Kasumi-1 (cell line): ENCODE results near the gene ARL16.

Experiments
- DNase-seq, 2 experiments: peaks; one replicate each; lab custom pipeline; 2025; lab: John Stamatoyannopoulos, UW

ARL16 gene

DNA sequence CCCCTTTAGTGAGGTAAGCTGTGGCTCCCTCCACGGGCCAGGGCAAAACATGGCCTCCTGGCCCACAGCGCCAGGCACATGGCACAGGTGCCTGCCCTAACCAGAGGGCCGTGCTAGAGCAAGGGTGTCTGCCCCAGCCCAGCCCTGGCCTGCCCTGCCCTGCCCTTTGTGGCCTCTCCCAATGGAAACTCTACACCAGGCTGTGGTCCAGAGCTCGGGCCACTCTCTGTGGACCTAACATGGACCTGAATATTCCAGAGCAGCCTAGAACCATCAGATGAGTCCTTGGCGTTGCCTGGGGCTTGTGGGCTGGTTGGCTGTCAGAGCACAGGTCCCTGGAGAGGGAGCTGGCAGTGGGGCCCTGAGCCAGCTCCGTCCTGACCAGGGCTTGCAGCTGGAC, 11.6 kb upstream of the ARL16 start:
- no peak for DNase-seq

DNA sequence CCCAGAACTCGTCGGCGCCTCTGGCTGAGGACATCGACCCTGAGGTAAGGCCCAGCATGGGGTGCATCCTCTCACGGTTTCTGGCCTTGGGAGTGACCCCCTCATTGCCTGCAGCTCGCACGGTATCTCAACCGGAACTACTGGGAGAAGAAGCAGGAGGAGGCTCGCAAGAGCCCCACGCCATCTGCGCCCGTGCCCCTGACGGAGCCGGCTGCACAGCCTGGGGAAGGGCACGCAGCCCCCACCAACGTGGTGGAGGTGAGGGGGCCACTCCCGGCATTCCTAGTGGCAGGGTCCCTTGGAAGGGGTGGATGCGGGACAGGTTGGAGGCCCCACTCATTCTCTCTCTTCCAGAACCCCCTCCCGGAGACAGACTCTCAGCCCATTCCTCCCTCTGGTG, 11.2 kb upstream of the ARL16 start:
- no peak for DNase-seq

DNA sequence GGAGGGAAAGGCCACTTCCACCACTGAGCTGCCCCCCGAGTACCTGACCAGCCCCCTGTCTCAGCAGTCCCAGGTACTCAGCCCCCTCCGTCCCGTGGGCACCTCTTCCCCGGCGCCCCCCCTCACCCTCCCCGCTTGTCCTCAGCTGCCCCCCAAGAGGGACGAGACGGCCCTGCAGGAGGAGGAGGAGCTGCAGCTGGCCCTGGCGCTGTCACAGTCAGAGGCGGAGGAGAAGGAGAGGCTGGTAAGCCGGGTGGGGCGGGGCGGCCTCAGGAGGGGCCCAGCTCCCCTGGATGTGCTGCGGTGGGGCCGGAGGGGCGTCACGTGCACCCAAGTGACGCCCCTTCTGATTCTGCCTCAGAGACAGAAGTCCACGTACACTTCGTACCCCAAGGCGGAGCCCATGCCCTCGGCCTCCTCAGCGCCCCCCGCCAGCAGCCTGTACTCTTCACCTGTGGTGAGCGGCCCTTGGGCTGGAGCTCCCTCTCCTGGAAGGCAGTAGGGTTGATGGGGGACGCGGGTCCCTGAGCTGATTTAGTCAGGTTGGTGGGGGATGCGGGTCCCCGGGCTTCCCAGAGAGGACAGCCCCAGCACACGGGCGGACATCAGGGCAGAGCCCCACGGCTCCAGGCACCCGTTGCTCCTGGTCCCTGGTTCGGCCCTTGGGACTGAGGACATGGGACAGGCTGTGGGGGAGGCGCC, 10.1 kb upstream of the ARL16 start:
- DNase-seq: no peak

DNA sequence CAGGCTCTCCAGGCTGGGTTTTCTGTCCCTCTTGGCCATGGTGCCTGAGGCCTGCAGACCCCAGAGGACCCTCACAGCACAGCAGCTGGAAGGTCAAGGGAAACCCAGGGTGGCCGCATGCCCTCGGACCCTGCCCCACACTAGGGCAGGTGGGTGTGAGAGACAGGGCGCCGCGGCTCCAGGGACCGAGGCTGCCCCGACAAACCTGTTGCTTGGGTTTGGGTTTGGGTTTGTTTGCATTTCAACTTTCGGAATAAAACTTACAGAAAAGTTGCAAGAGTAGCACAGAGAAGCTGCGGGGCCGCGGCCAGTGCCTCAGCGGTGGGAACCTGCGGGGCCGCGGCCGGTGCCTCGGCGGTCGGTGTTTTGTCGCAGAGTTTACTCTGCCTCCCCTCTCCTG, 8.0 kb upstream of the ARL16 start:
- no peak for DNase-seq

DNA sequence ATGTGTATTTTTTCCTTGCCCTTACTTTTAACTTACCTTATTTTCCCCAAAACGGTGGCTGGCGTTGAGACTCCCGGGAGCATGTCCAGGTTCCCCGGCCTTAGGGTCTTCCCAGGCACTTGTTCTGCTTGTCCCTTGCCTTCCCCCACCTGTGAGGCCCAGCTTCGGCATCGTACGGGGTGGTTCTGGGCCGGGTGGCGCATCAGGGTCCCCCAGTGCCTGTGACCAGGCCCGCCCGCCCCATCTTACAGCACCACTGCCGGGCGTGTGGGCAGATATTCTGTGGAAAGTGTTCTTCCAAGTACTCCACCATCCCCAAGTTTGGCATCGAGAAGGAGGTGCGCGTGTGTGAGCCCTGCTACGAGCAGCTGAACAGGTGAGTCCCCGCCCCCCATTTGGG, 7.6 kb upstream of the ARL16 start:
- no peak for DNase-seq

DNA sequence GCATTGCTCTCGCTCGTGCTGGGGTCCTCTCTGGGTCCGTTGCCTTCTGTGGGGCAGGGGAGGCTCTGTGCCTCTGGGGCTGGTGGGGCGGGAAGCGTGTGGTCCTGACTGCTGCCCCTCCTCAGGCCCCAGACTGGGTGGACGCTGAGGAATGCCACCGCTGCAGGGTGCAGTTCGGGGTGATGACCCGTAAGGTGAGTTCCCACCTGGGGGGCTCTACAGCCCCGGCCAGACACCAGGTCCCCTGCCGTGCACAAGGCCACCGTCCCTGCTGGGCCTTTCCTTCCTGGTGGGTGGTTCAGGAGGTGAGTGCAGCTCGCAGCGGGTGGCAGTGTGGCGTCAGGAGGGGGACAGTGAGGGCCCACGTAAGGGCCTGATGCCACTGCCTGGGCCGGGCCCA, 7.0 kb upstream of the ARL16 start:
- DNase-seq: no peak

DNA sequence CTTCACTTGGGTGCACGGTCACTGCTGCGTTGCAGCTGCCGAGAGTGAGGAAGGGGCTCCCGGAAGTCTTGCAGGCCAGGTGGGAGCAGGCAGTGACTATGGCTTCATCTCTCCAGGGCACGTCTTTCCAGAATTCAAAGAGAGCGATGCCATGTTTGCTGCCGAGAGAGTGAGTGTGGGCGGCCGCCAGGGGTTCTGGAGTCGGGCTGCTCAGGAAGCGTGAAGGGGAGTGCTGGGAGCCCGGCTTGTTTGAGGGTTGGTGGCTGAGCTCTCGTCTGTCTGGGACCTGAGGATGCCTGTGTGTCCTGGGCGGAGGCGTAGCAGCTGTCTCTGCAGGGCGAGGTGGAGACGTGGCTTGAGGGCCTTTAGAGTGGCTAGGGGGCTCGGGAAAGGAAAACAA, 6.5 kb upstream of the ARL16 start:
- DNase-seq: no peak

DNA sequence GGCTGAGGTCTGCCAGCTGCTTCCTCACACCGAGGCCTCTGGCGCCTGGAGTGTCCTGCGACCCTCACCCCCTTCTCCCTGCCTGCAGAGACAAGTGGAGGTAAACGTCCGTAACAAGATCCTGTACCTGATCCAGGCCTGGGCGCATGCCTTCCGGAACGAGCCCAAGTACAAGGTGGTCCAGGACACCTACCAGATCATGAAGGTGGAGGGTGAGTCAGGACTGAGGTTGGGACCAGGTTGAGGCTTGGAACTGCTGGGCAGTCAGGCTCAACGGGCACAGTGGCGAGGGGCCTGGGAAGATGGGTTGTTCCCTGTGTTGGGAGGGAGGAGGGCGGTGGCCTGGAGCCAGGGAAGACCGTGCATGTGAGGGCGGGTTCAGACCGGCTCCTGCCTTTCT, 5.0 kb upstream of the ARL16 start:
- no peak for DNase-seq

DNA sequence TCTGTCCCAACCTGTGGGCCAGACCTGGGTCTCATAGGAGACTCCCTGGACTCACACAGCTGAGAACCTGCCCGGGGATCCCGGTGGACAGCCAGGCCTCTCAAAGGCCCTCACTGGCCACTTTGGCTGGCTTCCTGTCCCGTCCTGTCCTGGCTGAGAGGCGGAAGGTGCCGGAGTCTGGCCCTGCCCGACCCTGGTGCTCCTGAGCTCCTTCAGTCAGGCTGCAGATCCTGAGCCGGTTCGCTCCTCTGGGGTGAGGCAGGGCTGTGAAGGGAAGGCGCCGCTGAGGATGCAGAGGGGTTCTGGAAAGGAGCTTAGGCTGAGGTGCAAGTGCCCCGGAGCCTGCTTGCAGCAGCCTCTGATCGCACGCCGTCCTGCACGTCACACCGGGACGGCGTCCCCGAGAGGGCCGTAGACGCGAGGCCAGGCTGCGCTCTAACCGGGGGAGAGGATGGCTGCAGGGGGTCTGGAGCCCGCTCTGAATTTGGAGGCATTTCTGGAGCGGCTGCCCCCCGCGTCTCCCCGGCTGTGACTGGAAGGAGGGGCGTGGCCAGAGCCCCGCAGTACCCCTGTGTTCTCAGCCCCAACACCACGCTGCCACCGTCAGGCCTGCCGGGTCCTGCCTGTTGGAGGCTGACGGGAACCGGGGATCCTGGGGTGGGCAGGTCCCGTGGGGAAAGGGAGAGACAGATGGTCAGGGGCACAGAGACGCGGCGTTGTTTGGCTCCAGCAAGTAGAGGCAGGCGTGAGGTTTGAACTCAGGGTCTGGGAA, 4.4 kb upstream of the ARL16 start:
- no peak for DNase-seq

DNA sequence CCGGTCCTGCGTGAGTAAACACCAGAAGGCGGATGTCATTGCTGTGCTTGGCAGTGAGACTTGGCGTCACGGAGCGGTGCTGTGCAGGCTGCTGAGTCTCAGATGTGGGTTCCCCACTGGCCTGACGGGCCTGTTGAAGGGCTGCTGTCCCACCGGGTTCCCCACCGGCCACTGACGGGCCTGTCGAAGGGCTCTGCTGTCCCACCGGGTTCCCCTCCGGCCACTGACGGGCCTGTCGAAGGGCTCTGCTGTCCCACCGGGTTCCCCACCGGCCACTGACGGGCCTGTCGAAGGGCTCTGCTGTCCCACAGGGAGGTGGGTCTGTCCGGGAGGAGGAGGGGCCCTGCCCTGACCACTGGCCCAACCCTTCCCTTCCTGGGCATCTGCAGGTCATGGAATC, 3.0 kb upstream of the ARL16 start:
- DNase-seq: no peak

DNA sequence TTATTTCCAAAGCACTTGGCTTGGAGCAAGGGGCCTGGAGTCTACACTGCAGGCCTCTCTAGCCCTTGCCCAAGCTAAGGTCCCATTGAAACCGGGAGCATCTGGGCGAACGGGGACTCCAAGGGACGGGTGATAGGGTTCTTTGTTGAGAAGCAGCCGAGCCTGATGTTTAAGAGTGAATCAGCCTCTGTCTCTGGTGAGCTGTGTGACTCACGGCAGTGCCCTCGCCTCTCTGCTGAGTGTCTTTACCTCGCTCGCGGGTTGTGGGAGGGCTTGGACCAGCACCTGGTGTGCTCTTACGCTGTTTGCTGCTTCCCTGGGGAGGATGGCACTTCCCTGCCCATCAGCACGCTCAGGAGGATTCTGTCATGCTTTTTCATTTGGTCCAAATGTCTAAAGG, 1.5 kb upstream of the ARL16 start:
- DNase-seq: no peak

DNA sequence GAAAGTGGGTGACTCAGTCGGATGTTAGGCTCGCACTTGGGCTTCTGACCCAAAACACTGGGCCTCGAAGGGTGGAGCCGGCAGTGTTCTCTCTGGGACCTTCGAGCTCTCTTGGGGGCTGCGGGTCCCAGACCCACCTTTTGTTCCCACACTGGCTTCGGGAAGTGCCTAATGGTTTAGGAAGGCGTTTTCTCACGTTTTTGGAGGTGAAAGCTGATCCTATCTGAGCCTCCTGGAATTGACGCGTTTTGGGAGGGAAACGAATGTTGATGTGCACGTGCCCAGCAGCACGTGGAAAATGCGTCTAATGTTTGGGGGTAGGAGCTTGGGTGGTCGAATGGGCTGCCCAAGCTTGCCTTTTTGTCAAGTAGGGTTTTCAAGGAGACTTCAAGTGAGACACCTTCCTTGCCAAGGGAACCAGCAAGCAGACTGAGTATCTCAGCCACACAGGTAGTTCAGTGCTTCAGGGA, 880 bp upstream of the ARL16 start:
- DNase-seq: no peak

DNA sequence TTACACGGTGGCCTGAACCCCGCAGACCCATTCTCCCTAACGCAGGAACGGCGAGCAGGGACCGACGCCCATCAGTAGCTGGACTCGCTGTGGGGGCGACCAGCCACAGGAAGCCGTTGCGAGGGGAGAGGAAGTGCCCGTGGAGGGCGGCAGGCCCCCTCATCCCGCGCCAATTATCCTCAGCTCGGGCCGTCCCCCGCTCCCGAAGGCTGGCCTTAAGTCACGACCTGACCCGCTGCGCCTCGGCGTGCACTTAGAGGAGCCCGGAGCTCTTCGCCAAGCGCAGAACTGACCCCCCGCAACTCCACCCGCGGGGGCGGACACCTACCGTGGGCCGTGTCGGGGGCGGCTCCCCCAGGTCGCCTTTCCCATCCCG, 401 bp downstream of the ARL16 start:
- peak in 1 of 2 experiments; percentile 49 for DNase-seq

DNA sequence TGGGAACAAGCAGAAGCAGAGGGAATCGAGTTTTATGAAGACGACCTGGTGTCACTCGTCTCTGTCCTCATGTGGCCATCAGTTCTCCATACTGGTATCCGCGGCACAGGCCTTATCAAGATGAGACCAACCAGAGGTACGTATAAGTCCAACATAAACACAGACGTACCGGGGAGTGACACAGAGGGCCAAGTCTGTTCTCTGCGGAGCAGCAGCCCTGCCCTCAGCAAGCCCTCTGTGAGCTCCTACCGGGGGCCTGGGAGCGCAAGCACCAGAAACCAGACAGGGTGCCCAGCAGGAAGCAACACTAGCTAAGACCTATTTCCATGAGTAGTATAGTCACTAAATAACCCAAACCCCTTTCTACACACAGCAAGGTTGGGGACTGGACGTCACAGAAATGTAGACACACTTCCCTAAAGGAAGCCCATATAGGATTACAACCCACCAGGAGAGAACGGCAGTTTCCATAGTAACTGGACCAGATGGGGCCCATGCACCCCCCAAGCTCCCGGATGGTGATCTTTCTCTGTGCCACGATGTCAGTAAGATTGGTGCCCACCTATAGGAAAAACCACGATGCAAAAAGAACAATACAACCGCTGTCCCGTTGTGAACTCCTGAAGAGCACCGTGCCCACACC, 911 bp downstream of the ARL16 start:
- peak; percentile 56 to 68 for DNase-seq

DNA sequence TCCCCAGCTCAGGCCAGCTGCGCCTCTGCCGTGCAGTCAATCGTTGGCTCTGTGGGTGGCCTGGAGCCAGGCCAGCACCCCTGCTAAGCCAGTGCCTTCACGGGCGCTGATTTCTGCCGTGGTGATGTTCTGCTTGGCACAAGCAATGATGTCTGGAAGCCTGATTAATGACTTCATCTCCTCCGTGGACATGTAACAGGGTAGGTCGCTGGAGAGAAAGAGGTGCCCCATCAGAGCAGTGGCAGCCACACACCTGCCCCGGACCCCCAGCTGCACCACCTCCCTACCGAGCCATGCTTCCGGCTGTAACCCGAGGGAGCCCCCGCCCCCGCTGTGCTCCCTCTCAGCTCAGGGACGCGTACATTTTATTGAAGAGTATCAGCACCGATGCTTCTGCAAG, 1.9 kb downstream of the ARL16 start:
- DNase-seq: no peak

DNA sequence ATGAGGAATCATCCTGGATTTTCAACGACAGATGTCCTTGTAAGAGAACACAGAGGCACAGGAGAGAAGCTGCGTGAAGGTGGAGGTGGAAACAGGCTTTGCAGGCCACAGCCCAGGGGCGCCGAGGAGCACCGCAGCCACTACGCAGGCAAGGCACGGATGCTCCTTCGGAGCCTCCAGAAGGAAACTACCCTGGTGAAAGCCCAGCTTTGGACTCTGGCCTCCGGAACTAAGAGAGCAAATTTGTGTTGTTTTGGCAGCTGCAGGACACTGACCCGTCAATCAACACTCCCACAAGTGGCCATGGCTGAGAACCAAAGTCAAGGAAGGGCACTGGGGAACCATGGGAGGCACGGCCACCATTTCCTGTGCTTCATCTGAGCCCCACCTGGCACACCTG, 3.4 kb downstream of the ARL16 start:
- no peak for DNase-seq

DNA sequence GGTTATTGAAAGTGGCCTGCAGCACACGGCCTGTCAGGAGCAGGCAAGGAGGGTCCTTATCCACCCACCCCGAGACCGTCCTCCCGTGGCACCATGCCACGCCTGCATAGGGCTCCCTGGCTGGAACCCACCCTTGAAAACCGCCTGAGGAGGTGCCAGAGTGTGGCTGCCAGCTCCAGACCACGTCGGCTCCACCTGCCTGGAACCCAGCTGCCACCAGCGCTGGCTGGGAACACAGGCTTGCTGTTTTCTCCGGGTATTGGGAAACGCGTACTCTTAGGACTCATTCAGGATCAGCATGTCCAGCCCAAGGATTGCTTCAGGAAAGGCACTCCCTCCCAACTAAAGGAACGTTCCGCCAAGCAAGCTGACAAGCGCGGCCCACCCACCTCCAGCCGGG, 6.7 kb downstream of the ARL16 start:
- DNase-seq: no peak

DNA sequence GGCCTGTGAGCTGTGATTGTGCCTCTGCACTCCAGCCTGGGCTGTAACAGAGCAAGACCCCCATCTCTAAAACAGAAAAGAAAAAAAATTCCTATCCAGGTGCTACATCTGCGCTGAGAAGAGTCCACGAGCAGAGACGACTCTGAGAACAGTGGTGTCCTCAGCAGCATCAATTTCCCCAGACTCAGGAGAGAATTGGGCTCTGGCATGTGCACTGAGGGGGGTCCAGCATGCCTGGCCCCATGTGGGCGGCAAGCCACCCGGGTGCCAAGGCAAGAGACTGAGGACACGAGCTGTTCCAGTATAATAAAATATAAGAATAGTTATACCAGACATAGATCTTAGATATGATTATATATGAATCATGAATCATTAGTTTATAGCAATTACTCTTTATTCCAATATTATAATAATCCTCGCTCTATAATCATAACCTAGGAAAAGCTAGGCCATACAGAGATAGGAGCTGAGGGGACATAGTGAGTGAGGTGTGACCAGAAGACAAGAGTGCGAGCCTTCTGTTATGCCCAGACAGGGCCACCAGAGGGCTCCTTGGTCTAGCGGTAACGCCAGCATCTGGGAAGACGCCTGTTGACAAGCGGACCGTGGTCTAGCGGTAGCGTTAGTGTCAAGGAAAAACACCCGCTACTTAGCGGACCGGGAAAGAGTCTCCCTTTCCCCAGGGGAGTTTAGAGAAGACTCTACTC, 7.9 kb downstream of the ARL16 start:
- DNase-seq: peak; percentile 67

DNA sequence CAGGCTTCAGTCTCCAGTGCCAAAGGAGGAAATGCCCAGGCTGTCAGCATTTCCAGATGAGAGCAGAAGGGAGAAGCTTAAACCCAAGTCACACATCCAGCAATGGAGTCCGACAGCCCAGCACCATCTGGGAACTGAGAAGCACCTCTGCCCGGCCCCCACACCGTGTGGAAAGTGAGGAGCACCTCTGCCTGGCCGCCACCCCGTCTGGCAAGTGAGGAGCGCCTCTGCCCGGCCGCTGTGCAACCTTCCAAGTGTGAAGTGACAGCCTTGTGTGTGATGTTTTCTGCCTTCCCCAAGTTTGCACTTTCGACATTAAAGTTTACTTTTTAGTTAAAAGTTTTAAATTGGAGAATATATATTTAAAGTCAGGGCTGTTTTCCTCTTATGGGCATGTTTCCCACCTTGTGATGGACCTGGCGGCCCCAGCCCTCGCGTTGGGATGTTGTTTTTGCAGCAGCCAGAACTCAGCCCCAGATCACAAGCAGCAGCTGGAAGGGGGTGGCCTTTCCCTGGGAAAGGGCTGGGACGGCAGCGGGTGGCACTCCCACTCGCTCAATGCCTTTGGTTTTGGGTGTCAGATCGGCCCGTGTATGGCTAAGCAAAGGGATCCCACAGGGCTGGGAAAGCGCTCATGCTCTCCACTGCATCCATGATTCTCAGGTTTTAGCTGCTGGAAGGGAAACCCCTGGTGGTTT, 9.9 kb downstream of the ARL16 start:
- DNase-seq: no peak

DNA sequence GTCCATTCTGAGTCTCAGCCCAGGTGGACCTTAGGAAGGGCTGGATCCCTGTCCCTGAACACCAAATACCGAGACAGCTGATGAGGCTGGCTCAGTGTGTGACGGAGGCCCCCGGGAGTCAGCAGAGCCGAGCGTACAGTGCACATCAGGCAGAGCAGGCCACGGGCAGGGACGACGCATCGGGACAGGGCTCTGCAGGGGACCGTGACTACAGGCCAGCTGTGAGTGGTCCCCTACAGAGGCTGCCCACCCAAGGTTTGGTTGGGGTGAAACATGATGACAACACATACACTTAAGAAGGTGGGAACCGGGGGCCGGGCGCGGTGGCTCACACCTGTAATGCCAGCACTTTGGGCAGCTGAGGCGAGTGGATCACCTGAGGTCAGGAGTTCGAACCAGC, 10.6 kb downstream of the ARL16 start:
- no peak for DNase-seq

DNA sequence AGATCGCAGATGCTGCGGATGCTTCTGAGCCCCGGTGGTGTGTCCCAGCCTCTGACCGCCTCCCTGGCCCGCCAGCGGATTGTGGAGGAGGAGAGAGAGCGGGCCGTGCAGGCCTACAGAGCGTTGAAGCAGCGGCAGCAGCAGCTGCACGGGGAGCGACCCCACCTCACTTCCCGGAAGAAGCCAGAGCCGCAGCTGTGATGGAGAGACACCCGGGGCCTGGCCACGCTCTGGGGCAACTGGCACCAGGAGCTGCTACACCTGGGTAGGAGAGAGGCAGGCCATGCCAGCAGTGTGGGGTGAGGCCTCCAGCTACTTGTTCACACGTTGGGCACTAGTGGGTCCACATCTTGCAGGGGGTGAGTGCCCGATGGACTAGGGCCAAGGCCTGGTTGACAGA, 11.1 kb downstream of the ARL16 start:
- no peak for DNase-seq

DNA sequence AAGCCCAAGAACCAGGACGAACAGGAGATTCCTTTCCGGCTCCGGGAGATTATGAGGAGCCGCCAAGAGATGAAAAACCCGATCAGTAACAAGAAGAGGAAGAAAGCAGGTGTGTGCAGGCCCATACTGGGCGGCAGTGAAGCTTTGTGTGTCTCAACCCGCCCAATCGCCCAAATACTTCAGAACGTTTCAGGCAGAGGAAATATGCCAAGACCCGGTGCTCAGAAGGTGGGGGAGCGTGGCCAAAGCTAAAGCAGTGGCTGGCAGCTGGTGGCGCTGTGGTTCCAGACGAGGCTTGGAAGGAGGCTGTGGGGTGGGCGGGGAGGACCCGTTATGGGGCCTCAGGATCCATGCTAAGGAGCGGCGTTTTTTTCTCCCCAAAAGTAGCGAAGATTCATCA, 15.8 kb downstream of the ARL16 start:
- peak; percentile 58 to 68 for DNase-seq
